H9 (cell line): ENCODE results near the gene LMO4. TPM values are rescaled to one million over a fixed set of nuclear protein-coding genes. Genes with fewer than 3 reads are reported as not detected.

ENCODE experiments used
- DNase-seq: peaks from one replicate; pipeline ENCODE4 v3.0.0-alpha.2; 2017
- H2AFZ ChIP-seq: one replicate; pipeline ENCODE4 v1.6.1; 2013; ENCODE audit warnings: mild to moderate bottlenecking, low read length, control low read depth, moderate library complexity
- H2AK5ac ChIP-seq: 2 replicates; pipeline ENCODE4 v1.6.1; 2013; ENCODE audit warnings: low read length, control low read depth, mixed read lengths; ENCODE audit not compliant: insufficient read length
- H2BK120ac ChIP-seq: one replicate; pipeline ENCODE4 v1.6.1; 2013; ENCODE audit warnings: low read depth, mild to moderate bottlenecking, low read length, control low read depth, inconsistent platforms; ENCODE audit not compliant: poor library complexity, severe bottlenecking
- H2BK12ac ChIP-seq: 2 replicates; pipeline ENCODE4 v1.6.1; 2013; ENCODE audit warnings: low read length, control low read depth, mixed read lengths, low read depth; ENCODE audit not compliant: insufficient read length
- H2BK15ac ChIP-seq: 2 replicates; pipeline ENCODE4 v1.6.1; 2013; ENCODE audit warnings: low read depth, low read length, control low read depth
- H2BK20ac ChIP-seq: one replicate; pipeline ENCODE4 v1.6.1; 2013; ENCODE audit warnings: low read depth, mild to moderate bottlenecking, low read length, control low read depth, inconsistent platforms; ENCODE audit not compliant: poor library complexity, severe bottlenecking
- H2BK5ac ChIP-seq: 2 replicates; pipeline ENCODE4 v1.6.1; 2013; ENCODE audit warnings: low read length, control low read depth, mixed read lengths; ENCODE audit not compliant: insufficient read length
- H3K14ac ChIP-seq: 2 replicates; pipeline ENCODE4 v1.6.1; 2013; ENCODE audit warnings: low read length, control low read depth; ENCODE audit not compliant: insufficient read depth
- H3K18ac ChIP-seq: 2 replicates; pipeline ENCODE4 v1.6.1; 2013; ENCODE audit warnings: low read depth, mild to moderate bottlenecking, mixed read lengths, low read length, control low read depth; ENCODE audit not compliant: insufficient read length
- H3K23ac ChIP-seq: 2 replicates; pipeline ENCODE4 v1.6.1; 2013; ENCODE audit warnings: low read length, control low read depth, mixed read lengths, low read depth; ENCODE audit not compliant: insufficient read length
- H3K23me2 ChIP-seq: 2 replicates; pipeline ENCODE4 v1.6.1; 2013; ENCODE audit warnings: low read depth, mild to moderate bottlenecking, mixed read lengths, low read length, control low read depth; ENCODE audit not compliant: insufficient read length, poor library complexity, severe bottlenecking
- H3K27ac ChIP-seq: 2 replicates; pipeline ENCODE4 v1.5.1; 2013; ENCODE audit warnings: low read length, control low read depth, mixed read lengths, low read depth; ENCODE audit not compliant: insufficient read length
- H3K27me3 ChIP-seq: 2 replicates; pipeline ENCODE4 v1.6.1; 2013; ENCODE audit warnings: low read length, control low read depth, inconsistent platforms; ENCODE audit not compliant: insufficient read depth
- H3K4ac ChIP-seq: 2 replicates; pipeline ENCODE4 v1.6.1; 2013; ENCODE audit warnings: low read depth, mild to moderate bottlenecking, control low read depth, inconsistent platforms, low read length, moderate library complexity
- H3K4me1 ChIP-seq: 2 replicates; pipeline ENCODE4 v1.6.1; 2013; ENCODE audit warnings: low read length, control low read depth, inconsistent platforms; ENCODE audit not compliant: insufficient read depth
- H3K4me2 ChIP-seq: 2 replicates; pipeline ENCODE4 v1.6.1; 2013; ENCODE audit warnings: low read length, control low read depth, mixed read lengths; ENCODE audit not compliant: insufficient read length, insufficient read depth
- H3K56ac ChIP-seq: 2 replicates; pipeline ENCODE4 v1.6.1; 2013; ENCODE audit warnings: low read depth, mild to moderate bottlenecking, mixed read lengths, low read length, control low read depth; ENCODE audit not compliant: insufficient read length
- H3K79me1 ChIP-seq: 2 replicates; pipeline ENCODE4 v1.6.1; 2013; ENCODE audit warnings: low read depth, mild to moderate bottlenecking, moderate library complexity, low read length, control low read depth, inconsistent platforms; ENCODE audit not compliant: insufficient read depth, poor library complexity, severe bottlenecking
- H3K79me2 ChIP-seq: 2 replicates; pipeline ENCODE4 v1.6.1; 2013; ENCODE audit warnings: low read length, control low read depth, inconsistent platforms; ENCODE audit not compliant: insufficient read depth
- H3K9ac ChIP-seq: 2 replicates; pipeline ENCODE4 v1.6.1; 2013; ENCODE audit warnings: low read length, control low read depth, mixed read lengths; ENCODE audit not compliant: insufficient read length; ENCODE audit errors: extremely low read depth
- H3K9me3 ChIP-seq: one replicate; pipeline ENCODE4 v1.6.1; 2013; ENCODE audit warnings: low read depth, low read length, inconsistent platforms; ENCODE audit not compliant: control insufficient read depth
- H3T11ph ChIP-seq: one replicate; pipeline ENCODE4 v1.6.1; 2013; ENCODE audit warnings: mild to moderate bottlenecking, low read length, control low read depth, inconsistent platforms
- H4K20me1 ChIP-seq: one replicate; pipeline ENCODE4 v1.6.1; 2013; ENCODE audit not compliant: control insufficient read depth, insufficient read length, insufficient read depth
- H4K5ac ChIP-seq: 2 replicates; pipeline ENCODE4 v1.6.1; 2013; ENCODE audit warnings: low read depth, mild to moderate bottlenecking, mixed read lengths, low read length, control low read depth; ENCODE audit not compliant: insufficient read length
- H4K8ac ChIP-seq: replicated peaks from 2 replicates; pipeline ENCODE4 v1.6.1; 2013; ENCODE audit warnings: low read length, control low read depth, mixed read lengths, low read depth; ENCODE audit not compliant: insufficient read length
- H4K91ac ChIP-seq: 2 replicates; pipeline ENCODE4 v1.6.1; 2013; ENCODE audit warnings: low read depth, mild to moderate bottlenecking, moderate library complexity, mixed read lengths, low read length, control low read depth; ENCODE audit not compliant: insufficient read length
- H3K27ac Mint-ChIP-seq, 3 experiments: 2 replicates in 2 of 3; 3 replicates in 1 of 3; pipeline ENCODE4 v1.8.0; 2020 to 2021; ENCODE audit warnings: mixed read lengths in 3 of 3, mild to moderate bottlenecking in 1 of 3, moderate library complexity in 1 of 3
- H3K27me3 Mint-ChIP-seq: 2 replicates; pipeline ENCODE4 v1.8.0; 2021; ENCODE audit warnings: low read depth, mild to moderate bottlenecking, moderate library complexity, mixed read lengths
- H3K36me3 Mint-ChIP-seq, 3 experiments: 2 replicates in 2 of 3; 3 replicates in 1 of 3; pipeline ENCODE4 v1.8.0; 2020 to 2021; ENCODE audit warnings: low read depth in 3 of 3, mixed read lengths in 3 of 3; ENCODE audit not compliant: insufficient read depth in 1 of 3
- H3K4me1 Mint-ChIP-seq, 2 experiments: 2 replicates each; pipeline ENCODE4 v1.8.0; 2020; ENCODE audit warnings: mixed read lengths in 2 of 2
- H3K4me3 Mint-ChIP-seq, 2 experiments: 2 replicates in 1 of 2; 3 replicates in 1 of 2; pipeline ENCODE4 v1.8.0; 2020 to 2021; ENCODE audit warnings: mild to moderate bottlenecking in 2 of 2, mixed read lengths in 2 of 2, moderate library complexity in 1 of 2
- H3K9me3 Mint-ChIP-seq, 2 experiments: 2 replicates in 1 of 2; 3 replicates in 1 of 2; pipeline ENCODE4 v1.8.0; 2020; ENCODE audit warnings: mild to moderate bottlenecking in 2 of 2, mixed read lengths in 2 of 2, moderate library complexity in 1 of 2
- CTCF ChIP-seq: fragments of 200-600 bp; sonication (generic); conservative IDR thresholded peaks from 3 replicates; pipeline ENCODE4 v1.8.0; 2021; ENCODE audit warnings: antibody characterized with exemption, mild to moderate bottlenecking
- WGBS: extraction: QIAGEN DNeasy Blood & Tissue Kit; methylation state at CpG from one replicate; pipeline ENCODE4 v1.1.7; 2013; ENCODE audit warnings: missing lambda C conversion rate, low lambda C conversion rate, mixed read lengths; ENCODE audit not compliant: insufficient read length; ENCODE audit errors: extremely low coverage; 5-methylcytosine and 5-hydroxymethylcytosine counted together
- total RNA-seq: library from RNA; stranded (reverse); gene quantifications from 2 replicates; pipeline ENCODE4 v1.2.1, GENCODE V29; 2021

The LMO4 gene
- total RNA-seq, 1 experiment from 2014 or later: 64.9 TPM

- H4K8ac ChIP-seq: no peak overlapping the region
- no peak overlapping the region for H3K4me2 ChIP-seq
- no peak overlapping the region for H2BK15ac ChIP-seq
- Mint-ChIP-seq H3K36me3 (no peaks in the 10 kb centered on the region), H3K4me3 (no peak overlapping the region), H3K27me3 (no peaks in the 10 kb centered on the region), H3K27ac (no peak overlapping the region), H3K9me3 (no peaks in the 10 kb centered on the region), H3K4me1 (no peaks in the 10 kb centered on the region)
- no peaks in the 10 kb centered on the region for H3K9me3 ChIP-seq
- H3K56ac ChIP-seq: no peak overlapping the region
- no peak overlapping the region for H2BK12ac ChIP-seq
- H3K4me1 ChIP-seq: no peaks in the 10 kb centered on the region
- no peak overlapping the region for H3K27ac ChIP-seq
- H3K18ac ChIP-seq: no peak overlapping the region
- H2AFZ ChIP-seq: no peak overlapping the region
- no peak overlapping the region for H4K91ac ChIP-seq
- whole genome bisulfite sequencing: no CpG with 5 or more reads among the region's 1 CpG
- H3K79me1 ChIP-seq: no peaks in the 10 kb centered on the region
- H2BK5ac ChIP-seq: no peak overlapping the region
- H2BK120ac ChIP-seq: no peak overlapping the region
- no peak overlapping the region for H3K23ac ChIP-seq
- H4K20me1 ChIP-seq: no peaks in the 10 kb centered on the region
- no peak overlapping the region for H4K5ac ChIP-seq
- no peaks in the 10 kb centered on the region for H3K79me2 ChIP-seq
- TF ChIP-seq CTCF: no peak
- H3K9ac ChIP-seq: no peak overlapping the region
- H3K4ac ChIP-seq: no peak overlapping the region
- H2AK5ac ChIP-seq: no peak overlapping the region
- H3K23me2 ChIP-seq: no peaks in the 10 kb centered on the region
- H3K14ac ChIP-seq: no peak overlapping the region
- H3K27me3 ChIP-seq: no peaks in the 10 kb centered on the region
- DNase-seq: no peak
- no peak overlapping the region for H2BK20ac ChIP-seq
- no peak overlapping the region for H3T11ph ChIP-seq
These were observed 29.5 kb downstream of the LMO4 start for GRCh38 chr1:87358219-87358618.
